ENCODE data around the gene CYFIP2.

DNA sequence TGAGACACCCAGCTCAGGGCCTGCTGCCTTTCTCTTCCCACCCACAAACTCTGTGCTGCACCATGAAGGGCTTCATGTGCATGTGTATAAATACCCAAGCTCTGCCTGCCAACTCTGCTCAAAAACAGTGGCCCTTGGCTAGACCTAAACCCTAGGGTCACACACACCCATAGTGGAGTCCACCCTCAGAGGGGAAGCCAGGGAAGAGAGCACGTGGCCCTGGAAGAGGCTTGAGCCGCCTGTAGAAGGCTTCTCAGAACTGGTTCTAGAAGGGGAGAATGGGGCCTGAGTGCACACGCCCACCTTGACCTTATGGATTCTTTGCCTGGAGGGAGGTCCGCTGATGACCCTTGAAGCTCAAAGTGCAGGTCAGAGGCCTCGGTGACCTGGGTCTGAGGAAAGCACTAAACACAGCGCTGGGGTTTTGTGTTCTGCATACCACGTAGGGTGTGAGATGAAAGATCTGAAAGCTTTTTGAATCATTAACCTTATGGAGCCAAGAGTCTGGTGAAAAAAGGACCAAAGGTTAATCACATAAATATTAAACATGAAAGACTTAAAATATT, 60.6 kb downstream of the CYFIP2 start:
- no peak for TF ChIP-seq EZH2phosphoT487 (IDR thresholded peaks at IDR 0.05; ENCODE audit: borderline replicate concordance)
- TF ChIP-seq POLR2AphosphoS5 (IDR thresholded peaks at IDR 0.05; ENCODE audit: low read depth, low read length), result no peak
- TF ChIP-seq CEBPB (IDR thresholded peaks at IDR 0.05; ENCODE audit: low read depth), result no peak
- no peak for TF ChIP-seq CTCF (IDR thresholded peaks at IDR 0.05 in 2 of 3, conservative IDR thresholded peaks at IDR 0.05 in 1 of 3; ENCODE audit: borderline replicate concordance in 1 of 3, insufficient read depth in 1 of 3, low read depth in 2 of 3, low read length in 2 of 3)
- no peak for TF ChIP-seq EZH2 (IDR thresholded peaks at IDR 0.05)
- TF ChIP-seq RAD21 (IDR thresholded peaks at IDR 0.05; ENCODE audit: low read depth), result no peak
- TF ChIP-seq POLR2A (IDR thresholded peaks at IDR 0.05; ENCODE audit: borderline replicate concordance, extremely low read depth, insufficient read depth, insufficient read length), result no peak
- no peak for TF ChIP-seq ZFX (IDR thresholded peaks at IDR 0.05)
- TF ChIP-seq ZBTB33 (IDR thresholded peaks at IDR 0.05; ENCODE audit: extremely low read depth, insufficient replicate concordance, low read length), result no peak
- TF ChIP-seq, protein P1, sequence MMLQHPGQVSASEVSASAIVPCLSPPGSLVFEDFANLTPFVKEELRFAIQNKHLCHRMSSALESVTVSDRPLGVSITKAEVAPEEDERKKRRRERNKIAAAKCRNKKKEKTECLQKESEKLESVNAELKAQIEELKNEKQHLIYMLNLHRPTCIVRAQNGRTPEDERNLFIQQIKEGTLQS (IDR thresholded peaks at IDR 0.05), result no peak

Data from HCT116 (cell line).